ENCODE results near the gene SLC35D2.
"Not testable (repeated sequence)": the region's sequence is repeated elsewhere in the genome, so short reads cannot be mapped to it uniquely, and the experiment has no call there.

The SLC35D2 gene

DNA sequence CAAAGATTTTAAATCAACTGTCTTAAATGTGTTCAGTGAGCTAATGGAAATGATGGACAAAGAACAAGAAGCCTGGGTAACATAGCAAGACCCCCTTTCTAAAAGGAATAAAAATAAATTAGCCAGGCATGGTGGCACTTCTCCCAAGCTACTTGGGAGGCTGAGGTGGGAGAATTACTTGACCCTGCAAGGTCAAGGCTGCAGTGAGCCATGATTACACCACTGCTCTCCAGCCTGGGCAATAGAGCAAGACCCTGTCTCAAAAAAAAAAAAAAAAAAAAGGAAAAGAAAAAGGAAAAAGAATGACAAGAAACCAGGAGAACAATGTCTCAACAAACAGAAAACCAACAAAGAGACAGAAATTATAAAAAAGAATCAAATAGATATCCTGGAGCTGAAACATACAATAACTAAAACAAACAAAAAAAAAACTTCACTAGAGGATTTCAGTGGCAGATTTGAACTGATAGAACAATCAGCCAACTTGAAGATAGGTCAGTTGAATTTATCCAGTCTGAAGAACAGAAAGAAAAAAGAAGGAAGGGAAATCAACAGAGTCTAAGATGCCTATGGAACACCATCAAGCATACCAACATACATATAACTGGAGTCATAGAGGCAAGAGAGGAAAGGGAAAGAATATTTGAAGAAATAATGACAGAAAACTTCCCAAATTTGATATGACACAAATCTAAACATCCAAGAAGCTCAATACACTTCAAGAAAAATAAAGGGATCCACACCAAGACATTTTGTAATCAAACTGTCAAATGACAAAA lies 16.8 kb upstream of the SLC35D2 start:
- H3K4me3 ChIP-seq (ENCODE audit: low read depth, low read length): no peak overlapping the region

DNA sequence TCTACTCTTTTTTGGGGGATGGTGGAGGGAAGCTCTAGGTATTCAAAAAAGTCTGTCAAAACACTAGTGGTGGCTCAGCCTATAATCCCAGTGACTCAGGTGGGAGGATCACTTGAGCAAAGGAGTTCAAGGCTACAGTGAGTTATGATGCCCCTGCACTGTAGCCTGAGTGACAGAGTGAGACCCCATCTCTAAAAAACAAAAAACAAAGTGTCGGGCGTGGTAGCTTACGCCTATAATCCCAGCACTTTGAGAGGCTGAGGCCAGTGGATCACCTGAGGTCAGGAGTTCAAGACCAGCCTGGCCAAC lies 15.8 kb upstream of the SLC35D2 start:
- no peak overlapping the region for H3K4me3 ChIP-seq (ENCODE audit: low read depth, low read length)

DNA sequence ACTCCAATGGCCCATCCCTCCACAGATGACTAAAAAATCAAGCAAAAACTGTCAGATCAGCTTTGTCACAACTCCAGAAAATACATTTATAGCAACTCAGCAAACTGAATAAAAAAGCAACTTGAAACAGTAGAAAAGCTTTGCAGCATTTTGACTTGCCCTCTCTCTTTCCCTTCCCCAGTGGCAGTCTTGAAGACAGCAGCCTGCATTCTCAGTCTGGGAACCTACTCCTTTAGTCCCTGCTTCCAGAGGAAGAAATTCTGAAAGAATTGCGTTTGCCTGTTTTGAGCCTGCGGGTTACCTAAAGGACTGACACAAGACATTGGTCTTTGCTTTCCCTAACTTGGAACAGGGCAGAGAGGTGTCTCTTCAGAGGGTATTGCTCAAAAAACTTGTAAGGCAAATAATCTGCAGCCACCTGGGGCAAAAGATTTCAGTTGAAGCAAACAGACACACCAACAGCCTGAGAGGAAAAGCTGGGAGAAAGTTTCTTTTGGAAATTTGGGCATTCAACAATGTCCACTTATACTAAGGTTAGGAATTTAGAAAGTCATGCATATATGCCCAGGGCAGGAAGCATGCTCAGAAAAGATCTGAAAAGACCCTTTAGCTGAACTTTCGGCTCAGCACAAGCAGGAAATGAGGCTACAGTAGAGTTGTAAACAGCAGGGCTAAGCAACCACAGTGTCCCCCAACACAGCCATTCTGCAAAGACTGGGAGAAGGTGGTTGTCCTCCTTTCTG lies 15.2 kb upstream of the SLC35D2 start:
- H3K4me3 ChIP-seq (ENCODE audit: low read depth, low read length): no peak overlapping the region

DNA sequence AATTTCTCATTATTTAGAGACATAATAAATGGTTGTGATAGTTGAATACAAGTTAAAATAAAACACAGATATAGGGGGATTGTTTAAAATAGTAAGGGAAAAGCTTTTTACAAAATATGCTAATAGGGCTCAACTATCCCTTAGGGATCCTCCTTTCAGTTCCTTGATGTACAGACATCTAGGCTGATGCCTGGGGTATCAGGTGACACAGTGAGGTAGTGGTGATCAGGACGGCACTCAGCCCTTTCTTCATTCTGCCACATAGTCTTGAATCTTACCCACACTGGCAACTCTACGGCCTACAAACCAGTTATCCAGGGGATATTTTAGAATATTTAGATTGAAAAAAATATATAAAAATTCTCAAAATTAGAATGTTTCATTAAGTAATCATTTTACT lies 12.5 kb upstream of the SLC35D2 start:
- H3K4me3 ChIP-seq (ENCODE audit: low read depth, low read length): no peak overlapping the region

DNA sequence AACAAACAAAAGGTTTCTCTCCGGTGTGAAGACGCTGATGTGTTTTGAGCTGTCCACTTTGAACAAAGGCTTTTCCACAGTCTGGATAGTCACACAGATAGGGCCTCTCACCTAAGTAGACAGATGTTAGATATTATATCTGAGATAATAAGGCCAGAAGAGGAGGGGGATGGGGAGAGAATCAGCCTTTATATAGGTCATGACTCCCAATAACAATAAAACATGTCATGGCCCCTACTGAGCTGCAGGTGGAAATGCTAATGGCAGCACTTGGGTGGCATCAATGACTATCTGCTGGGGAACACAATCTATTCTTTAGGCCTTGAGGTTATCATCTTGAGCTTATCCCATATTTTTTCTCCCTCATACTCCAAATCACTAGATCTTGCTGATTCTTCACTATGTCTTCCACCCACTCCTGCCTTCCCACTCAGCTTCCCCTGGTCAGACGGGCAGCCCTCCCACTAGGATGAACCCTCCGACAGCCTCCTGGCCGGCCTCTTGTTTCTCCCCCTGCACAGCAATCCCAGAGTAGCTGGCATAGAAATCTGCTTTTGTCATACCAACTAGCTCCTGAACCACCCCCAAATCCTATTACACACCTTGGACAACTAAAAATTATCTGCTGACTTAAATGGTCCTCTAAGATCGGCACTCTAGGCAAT lies 11.5 kb upstream of the SLC35D2 start:
- H3K4me3 ChIP-seq (ENCODE audit: low read depth, low read length): no peak overlapping the region

DNA sequence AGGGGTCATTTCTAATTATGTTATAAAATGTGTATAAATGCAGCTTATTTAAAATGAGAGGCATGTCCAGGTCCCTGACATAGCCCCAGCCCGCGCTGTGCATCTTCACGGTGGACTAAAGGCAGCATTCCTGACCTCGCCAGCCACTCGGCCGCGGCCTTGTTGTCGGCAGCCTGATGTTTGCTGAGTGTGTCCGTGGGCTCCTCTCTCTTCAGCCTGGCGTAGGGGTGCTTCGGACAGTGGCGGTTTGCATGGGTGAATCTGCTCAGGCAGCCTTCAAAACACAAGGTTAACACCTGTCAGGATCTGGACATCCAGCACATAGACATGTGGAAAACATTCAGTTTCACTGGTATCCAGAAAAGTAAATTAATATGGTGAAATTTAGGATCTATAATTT lies 8.8 kb upstream of the SLC35D2 start:
- no peak overlapping the region for H3K4me3 ChIP-seq (ENCODE audit: low read depth, low read length)

DNA sequence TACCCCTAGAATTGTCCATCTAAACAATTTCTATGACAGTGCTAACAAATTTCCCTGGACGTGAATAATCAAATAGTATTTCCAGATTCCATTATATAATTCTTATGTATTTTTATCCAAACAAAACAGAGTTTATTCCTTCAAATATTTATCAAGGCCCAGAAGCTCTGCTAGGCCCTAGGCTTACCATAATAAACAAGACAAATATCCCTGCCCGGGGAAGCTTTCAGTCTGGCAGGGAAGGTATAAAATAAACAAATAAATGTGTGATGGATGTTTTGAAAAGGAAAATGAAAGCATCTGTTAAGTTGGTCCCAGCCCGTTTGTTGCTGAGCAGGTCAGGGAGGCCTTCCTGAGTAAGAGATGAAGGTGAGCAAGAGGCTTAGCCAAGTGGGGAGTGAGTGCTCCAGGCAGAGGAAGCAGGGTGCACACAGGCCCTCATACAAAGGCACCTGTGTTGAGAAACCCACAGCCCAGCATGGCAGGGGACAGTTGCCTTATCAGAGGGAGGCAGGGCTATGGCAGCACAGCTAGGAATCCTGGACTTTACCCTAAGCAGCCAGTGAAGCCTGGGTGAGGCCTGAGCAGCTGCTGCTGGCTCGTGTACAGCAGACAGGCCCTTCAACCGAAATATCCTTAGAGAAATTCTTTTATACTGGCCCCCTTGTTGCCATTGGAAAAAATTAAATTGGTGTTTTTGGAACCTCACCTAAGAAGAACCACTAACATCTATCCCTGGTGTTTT lies 7.7 kb upstream of the SLC35D2 start:
- no peak overlapping the region for H3K4me3 ChIP-seq (ENCODE audit: low read depth, low read length)

DNA sequence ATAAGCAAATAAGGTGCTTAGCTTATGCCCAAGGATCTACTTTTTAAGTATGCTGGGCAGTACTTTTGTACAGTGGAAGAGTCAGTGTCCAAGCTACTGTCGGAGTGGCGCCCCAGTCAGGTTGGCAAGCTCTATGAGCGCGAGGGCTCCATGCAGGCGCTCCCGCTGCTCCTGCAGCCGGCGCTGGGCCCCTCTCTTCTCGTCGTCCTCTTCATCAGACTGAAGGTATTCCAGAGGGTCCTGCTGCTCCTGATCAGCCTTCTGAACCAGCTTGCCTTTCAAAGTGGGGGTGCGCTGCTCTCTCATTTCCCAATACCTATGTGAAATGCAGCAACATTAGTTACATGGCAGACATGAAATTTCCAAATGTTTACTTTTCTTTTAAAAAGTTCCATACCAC lies 4.6 kb upstream of the SLC35D2 start:
- H3K4me3 ChIP-seq (ENCODE audit: low read depth, low read length): no peak overlapping the region

DNA sequence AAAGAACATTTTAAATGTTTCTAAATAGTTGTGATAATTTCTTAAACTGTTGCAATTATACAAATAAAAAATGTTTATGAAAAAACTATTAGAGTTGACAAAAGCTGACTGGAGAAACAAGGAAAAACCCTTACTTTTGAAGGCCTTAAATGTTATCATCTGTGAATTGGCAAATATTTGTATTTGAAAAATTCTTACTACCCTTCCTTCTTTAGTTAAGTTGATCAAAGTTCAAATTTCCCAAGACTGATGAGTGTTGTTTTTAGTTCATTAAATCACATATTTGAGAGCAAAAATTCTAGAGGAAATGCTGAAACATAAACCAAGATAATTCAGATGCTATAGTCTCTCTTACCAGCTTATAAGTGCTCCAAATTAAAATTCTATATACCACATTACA lies 2.6 kb upstream of the SLC35D2 start:
- no peak overlapping the region for H3K4me3 ChIP-seq (ENCODE audit: low read depth, low read length)

DNA sequence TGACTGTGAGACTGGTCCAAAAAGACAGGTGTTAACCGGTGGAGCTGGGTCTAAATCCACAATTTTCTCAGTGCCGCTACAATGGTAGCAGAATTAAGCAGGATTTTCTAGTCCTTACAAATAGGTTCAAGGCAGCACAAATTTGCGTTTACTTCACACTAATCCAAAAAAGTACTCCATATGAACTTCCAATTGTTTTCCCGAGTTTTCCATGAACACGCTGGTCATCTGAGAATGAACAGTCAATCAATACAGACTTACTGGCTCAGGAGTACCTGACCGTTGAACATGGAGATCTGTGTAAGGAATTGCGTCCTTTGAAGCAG lies 709 bp downstream of the SLC35D2 start:
- peak overlapping the region; percentile 51 for H3K4me3 ChIP-seq (ENCODE audit: low read depth, low read length)

DNA sequence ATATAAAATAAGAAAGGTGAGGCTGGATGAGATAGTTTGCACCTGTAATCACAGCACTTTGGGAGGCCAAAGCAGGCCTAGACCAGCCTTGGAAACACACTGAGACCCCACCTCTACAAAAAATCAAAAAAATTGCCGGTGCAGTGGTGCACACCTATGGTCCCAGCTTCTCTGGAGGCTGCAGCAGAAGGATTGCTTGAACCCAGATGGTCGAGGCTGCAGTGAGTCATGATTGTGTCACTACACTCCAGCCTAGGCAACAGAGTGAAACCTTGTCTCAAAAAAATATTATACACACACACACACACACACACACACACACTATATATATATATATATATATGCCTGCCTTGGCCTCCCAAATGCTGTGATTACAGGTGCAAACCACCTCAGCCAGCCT lies 1.3 kb downstream of the SLC35D2 start:
- H3K4me3 ChIP-seq (ENCODE audit: low read depth, low read length): no peak overlapping the region

DNA sequence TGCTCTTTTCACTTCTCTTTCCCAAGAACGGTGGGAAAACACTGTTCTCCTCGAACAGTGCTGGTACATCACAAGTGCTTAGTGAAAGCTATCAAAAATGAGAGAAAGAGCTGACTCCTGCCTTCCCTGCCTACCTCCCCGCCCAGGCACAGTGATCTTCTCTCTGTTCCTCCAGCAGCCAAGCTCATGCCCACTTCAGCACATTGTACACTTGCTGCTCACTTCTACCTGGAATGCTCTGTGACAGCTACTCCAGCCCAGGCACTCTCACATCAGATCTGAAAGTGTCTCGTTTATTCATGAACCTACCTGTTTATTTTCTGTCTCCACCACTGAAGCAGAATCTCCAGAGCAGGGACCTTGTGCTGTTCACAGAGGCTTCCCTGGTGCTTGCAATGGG lies 1.8 kb downstream of the SLC35D2 start:
- no peak overlapping the region for H3K4me3 ChIP-seq (ENCODE audit: low read depth, low read length)

DNA sequence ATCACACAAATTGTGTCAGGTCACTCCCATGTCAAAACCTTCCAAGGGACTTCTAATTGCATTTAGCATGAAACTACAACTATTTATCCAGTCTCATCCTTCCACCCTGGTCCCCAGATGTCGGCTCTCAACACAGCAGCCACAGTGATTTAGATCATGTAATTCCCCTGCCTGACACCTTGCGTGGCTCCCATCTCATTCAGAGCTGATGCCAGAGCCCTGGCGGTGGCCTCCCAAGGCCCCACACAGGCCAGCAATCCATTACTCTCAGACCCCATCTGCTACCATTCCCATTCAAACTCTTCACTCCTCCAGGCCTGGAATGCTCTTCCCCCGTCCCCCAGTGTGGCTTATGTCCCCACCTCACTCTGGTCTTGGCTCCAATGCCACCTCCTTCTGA lies 2.4 kb downstream of the SLC35D2 start:
- no peak overlapping the region for H3K4me3 ChIP-seq (ENCODE audit: low read depth, low read length)

DNA sequence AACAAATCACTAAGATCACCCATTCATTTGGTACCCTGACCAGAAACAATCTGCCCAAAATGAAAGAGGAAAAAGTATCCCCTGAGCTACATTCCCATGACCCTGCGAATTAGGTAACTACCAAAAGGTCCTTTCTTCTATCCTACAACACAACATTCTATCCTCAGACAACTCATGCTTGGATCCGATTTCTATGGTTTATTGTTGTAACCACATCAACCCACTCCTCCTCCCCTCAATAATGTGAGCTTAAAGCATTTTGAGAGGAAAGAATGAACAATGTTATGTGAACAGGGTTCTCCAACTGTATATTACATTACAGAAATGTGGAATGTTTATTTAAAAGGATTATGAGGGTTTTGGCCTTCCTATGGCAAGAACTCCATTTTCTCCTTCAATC lies 4.0 kb downstream of the SLC35D2 start:
- H3K4me3 ChIP-seq (ENCODE audit: low read depth, low read length): no peak overlapping the region

DNA sequence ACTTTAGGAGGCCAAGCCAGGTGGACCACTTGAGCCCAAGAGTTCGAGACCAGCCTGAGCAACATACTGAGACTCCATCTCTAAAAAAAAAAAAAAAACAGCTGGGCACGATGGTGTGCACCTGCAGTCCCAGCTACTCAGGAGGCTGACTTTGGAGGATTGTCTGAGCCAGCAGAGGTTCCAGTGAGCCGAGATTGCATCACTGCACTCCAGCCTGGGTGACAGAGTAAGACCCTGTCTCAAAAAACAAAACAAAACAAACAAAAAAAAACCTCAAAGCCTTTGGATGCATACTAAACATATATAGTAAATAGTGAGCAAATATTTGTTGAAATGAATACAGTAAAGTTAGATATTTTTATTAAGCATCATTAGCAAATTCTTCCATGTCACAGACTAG lies 5.3 kb downstream of the SLC35D2 start:
- H3K4me3 ChIP-seq (ENCODE audit: low read depth, low read length): no peak overlapping the region

DNA sequence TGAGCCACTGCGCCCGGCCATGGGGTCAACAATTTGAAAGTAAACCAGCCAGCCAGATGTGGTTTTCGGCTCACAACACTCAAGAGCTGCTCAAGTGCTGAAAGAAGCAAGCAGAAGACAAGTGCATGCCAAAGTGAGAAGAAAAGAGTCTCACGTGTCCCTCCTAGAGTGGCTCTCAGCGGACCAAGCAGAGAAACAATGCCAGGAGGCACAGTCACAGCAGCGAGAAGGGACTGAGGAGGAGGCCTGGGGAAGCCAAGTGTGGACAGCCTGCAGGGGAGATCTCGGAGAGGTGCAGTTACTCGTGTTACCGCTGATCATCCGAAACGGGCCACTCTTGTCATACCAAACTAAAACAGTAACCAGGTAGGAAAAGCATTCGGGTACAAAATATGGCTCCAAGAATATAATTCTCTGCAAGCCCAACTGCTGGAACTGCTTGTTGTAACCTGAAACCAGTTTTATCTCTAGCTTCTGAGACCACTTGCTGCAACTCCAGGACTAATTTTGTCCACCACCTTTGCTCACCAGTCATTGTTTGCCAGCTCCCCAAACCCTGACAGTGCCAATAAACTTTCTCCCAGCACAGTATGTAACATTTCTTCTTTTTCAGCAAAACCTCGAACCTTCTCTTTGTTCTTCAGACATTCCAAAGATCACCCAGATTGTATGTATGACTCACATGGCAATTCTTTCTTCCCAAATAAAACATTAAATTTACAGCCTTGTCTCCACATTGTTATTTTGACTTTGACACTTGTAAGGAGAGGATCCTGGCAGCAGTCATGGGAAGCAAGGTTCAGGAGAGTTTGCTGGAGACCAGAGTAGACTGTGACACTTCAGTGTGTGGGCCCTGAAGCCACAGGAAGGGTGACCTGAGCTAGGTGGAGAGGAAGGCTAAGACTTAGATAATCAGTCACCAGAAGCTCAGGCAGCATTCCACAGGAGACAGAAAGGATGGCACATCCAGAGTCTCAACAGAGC lies 6.3 kb downstream of the SLC35D2 start:
- no peak overlapping the region for H3K4me3 ChIP-seq (ENCODE audit: low read depth, low read length)

DNA sequence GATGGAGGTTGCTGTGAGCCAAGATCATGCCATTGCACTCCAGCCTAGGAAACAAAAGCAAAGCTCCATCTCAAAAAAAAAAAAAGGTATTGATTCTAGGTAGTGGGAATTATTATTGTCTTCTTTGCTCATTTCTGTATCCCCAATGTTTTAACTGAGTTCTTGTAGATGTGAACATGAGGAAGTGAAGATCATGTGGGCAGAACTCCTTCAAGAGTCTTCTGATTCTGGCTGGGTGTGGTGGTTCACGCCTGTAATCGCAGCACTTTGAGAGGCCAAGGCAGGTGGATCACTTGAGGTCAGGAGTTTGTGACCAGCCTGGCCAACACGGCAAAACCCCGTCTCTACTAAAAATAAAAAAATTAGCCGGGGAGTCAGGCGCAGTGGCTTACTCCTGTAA lies 8.0 kb downstream of the SLC35D2 start:
- not testable (repeated sequence) for H3K4me3 ChIP-seq (ENCODE audit: low read depth, low read length)

DNA sequence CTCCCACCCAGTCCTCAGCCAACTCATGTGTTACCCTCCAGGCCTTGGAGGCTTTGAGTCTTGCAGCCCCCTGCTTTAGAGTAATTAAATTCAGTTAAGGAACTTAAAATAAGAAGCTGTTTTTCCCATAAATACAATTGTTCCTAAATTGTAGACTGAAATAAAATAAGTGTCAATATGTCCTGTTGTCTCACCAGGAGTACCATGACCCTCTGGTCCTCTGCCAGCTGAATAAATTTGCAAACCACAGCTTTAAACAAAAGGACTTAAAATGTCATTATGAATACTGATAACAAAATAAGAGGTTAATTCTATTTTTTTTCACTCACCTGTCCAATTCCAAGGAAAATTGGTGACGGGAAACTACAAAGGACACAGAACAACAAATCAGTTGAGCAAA lies 15.6 kb downstream of the SLC35D2 start:
- no peak overlapping the region for H3K4me3 ChIP-seq (ENCODE audit: low read depth, low read length)

DNA sequence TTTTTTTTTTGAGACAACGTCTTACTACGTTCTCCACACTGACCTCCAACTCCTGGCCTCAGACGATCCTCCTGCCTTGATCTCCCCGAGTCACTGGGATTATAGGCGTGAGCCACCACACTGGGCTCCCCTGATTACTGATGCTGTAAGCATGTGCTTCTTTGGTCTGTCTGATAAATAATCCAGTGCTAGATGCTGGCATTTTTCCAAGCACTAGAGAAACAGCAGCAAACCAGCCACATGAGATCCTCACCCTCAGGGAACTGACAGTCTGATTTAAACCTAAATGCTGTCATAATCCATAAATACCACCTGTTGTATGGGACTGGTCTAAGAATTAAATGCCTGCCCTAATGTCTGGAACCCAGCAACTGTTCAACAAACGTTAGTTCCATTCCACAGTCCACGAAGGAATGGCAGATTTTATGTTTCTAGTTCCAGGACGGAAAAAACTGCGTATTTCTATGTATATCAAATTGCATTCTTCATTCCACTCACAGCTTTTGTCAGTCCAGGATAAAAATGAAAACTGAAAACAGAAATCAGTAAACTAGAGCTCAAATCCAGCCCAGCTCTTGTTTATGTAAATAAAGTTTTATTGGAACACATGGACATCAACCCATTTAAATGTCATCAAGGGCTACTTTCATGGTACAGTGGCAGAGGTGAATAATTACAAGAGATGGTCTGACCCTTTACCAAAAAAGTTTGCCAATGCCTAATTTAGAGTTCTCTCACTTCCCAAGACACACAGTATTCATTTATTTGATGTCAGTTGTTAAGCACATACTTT lies 20.1 kb downstream of the SLC35D2 start:
- no peak overlapping the region for H3K4me3 ChIP-seq (ENCODE audit: low read depth, low read length)

DNA sequence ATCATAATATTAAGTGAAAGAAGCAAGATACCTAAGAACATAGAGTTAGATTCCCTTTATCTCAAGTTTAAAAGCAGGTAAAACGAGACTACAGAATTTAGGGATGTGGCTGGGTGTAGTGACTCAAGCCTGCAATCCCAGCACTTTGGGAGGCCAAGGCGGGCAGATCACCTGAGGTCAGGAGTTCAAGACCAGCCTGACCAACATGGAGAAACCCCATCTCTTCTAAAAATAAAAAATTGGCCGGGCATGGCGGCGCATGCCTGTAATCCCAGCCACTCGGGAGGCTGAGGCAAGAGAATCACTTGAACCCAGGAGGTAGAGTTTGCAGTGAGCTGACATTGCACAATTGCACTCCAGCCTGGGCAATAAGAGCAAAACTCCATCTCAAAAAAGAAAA lies 21.4 kb downstream of the SLC35D2 start:
- H3K4me3 ChIP-seq (ENCODE audit: low read depth, low read length): not testable (repeated sequence)
